Measurements from ENCODE around the gene PXMP2.
"Not testable (repeated sequence)": the region's sequence is repeated elsewhere in the genome, so short reads cannot be mapped to it uniquely, and the experiment has no call there.

The PXMP2 gene

DNA sequence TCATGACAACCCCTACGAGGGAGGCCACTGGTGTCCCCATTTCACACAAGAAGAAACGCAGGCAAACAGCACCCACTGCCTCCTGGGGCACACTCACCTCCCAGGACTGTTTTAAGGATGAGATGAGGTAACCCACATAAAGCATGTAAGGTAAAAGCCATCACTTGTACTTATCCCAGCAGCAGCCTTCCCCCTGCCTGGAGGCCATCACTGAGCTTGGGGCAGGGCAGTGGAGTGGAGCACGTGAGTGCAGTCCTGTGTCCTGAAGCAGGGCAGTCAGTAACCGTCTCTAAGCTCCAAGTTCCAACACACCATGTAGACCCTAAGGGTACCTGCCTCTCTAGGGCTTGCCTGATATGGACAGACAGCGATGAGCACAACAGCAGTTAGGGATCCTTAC is 2.0 kb upstream of the PXMP2 start:
- TF ChIP-seq, protein P1, sequence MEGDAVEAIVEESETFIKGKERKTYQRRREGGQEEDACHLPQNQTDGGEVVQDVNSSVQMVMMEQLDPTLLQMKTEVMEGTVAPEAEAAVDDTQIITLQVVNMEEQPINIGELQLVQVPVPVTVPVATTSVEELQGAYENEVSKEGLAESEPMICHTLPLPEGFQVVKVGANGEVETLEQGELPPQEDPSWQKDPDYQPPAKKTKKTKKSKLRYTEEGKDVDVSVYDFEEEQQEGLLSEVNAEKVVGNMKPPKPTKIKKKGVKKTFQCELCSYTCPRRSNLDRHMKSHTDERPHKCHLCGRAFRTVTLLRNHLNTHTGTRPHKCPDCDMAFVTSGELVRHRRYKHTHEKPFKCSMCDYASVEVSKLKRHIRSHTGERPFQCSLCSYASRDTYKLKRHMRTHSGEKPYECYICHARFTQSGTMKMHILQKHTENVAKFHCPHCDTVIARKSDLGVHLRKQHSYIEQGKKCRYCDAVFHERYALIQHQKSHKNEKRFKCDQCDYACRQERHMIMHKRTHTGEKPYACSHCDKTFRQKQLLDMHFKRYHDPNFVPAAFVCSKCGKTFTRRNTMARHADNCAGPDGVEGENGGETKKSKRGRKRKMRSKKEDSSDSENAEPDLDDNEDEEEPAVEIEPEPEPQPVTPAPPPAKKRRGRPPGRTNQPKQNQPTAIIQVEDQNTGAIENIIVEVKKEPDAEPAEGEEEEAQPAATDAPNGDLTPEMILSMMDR (IDR thresholded peaks at IDR 0.05; ENCODE audit: insufficient read depth, low read length, missing control alignments), result no peak
- POLR2A ChIA-PET, result no interaction called here
- DNase-seq (ENCODE audit: low read depth, low spot score), result no peak
- CTCF ChIA-PET, result no interaction called here
- H3K4me3 ChIP-seq (ENCODE audit: low read depth, low read length), result no peak overlapping the region

DNA sequence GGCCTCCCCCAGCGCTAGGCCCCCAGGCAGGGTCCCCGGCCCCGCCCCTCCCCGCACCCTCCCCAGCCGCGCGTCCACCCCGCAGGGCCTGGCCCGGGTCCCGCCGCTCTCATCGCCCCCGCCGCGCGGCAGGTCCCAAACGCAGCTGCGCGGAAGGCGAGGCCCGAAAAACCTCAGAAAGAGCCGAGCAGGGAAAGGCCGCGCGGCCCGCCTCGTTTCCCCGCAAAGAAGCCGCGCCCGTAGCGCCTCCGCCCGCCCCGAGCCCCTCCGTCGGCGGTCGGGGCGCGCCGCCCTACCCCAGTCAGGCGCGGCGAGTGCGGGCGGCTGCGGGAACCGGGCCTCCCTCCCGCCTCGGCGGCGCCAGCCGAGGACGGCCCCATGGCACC is 569 bp upstream of the PXMP2 start:
- DNase-seq (ENCODE audit: low read depth, low spot score), result no peak
- peak overlapping the region; percentile 61 for H3K4me3 ChIP-seq (ENCODE audit: low read depth, low read length)
- ChIA-PET POLR2A (no interaction called here), CTCF (no interaction called here)
- TF ChIP-seq, protein P1 (IDR thresholded peaks at IDR 0.05; ENCODE audit: insufficient read depth, low read length, missing control alignments), result no peak

DNA sequence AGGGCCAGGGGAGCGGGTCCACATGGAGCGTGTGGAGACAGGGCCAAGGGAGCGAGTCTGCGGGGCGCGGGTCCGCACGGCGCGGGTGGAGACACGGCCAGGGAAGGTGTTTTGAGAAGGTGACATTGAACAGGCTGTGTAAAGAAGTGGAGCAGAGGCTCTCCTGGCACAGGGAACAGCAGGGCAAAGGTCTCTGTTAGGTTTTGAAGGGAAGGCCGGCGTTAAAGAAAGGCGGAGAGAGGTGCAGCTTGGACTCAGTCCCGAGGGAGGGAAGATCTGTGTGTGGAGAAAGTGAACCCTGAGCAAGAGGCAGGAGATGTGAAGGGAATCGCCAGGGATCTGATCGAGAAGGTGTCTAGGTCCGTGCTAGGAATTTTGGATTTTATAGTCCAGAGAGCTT is 1.8 kb downstream of the PXMP2 start:
- peak overlapping the region; percentile 20 for H3K4me3 ChIP-seq (ENCODE audit: low read depth, low read length)
- no peak for DNase-seq (ENCODE audit: low read depth, low spot score)
- ChIA-PET POLR2A (no interaction called here), CTCF (no interaction called here)
- TF ChIP-seq, protein P1 (IDR thresholded peaks at IDR 0.05; ENCODE audit: insufficient read depth, low read length, missing control alignments), result no peak

DNA sequence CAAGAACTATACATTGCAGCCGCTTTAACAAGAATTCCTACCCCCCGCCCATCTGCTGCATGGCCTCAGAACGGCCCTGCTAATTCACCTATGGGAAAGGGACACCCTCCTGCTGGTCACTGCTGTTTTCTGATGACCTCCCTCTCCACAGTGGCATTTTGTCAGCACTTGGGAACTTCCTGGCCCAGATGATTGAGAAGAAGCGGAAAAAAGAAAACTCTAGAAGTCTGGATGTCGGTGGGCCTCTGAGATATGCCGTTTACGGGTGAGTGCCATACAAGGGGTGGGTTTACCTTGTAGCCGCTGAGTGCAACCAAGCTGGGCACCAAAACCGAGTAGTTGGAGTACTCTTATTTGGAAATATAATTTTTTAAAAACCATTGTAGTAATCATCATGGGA is 2.7 kb downstream of the PXMP2 start:
- H3K4me3 ChIP-seq (ENCODE audit: low read depth, low read length), result no peak overlapping the region
- CTCF ChIA-PET, result no interaction called here
- DNase-seq (ENCODE audit: low read depth, low spot score), result no peak
- TF ChIP-seq, protein P1 (IDR thresholded peaks at IDR 0.05; ENCODE audit: insufficient read depth, low read length, missing control alignments), result no peak
- POLR2A ChIA-PET, result no interaction called here

DNA sequence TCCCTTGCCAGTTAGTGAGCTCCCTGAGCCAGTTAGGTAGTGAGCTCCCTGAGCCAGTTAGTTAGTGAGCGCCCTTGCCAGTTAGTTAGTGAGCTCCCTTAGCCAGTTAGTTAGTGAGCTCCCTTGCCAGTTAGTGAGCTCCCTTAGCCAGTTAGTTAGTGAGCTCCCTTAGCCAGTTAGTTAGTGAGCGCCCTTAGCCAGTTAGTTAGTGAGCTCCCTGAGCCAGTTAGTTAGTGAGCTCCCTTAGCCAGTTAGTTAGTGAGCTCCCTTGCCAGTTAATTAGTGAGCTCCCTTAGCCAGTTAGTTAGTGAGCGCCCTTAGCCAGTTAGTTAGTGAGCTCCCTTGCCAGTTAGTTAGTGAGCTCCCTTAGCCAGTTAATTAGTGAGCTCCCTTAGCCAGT is 4.6 kb downstream of the PXMP2 start:
- H3K4me3 ChIP-seq (ENCODE audit: low read depth, low read length); POLR2A ChIA-PET; CTCF ChIA-PET; DNase-seq (ENCODE audit: low read depth, low spot score): not testable (repeated sequence)

DNA sequence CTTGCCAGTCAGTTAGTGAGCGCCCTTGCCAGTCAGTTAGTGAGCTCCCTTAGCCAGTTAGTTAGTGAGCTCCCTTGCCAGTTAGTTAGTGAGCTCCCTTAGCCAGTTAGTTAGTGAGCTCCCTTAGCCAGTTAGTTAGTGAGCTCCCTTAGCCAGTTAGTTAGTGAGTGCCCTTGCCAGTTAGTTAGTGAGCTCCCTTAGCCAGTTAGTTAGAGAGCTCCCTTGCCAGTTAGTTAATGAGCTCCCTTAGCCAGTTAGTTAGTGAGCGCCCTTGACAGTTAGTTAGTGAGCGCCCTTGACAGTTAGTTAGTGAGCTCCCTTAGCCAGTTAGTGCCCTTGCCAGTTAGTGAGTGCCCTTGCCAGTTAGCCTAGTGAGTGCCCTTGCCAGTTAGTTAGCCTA is 7.5 kb downstream of the PXMP2 start:
- CTCF ChIA-PET; H3K4me3 ChIP-seq (ENCODE audit: low read depth, low read length); POLR2A ChIA-PET; DNase-seq (ENCODE audit: low read depth, low spot score): not testable (repeated sequence)

DNA sequence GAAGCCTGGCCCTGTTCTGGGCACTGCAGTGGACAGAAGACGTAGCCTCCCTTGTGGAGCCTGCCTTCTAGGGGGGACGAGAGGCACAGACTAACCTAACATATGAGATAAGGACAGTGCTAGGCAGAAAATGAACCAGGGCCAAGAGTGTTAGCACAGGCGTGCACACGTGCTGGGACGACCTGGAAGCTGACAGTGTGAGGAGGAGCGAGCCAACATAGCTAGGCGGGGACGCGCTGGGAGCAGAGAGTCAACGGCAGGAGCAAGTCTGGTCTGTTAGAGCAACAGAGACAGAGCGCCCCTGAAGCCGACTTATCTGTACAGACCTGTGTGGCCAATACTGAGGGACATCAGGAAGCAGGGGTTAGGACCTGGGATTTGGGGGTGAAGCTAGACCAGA is 8.0 kb downstream of the PXMP2 start:
- DNase-seq (ENCODE audit: low read depth, low spot score), result no peak
- CTCF ChIA-PET, result no interaction called here
- POLR2A ChIA-PET, result no interaction called here
- TF ChIP-seq, protein P1 (IDR thresholded peaks at IDR 0.05; ENCODE audit: insufficient read depth, low read length, missing control alignments), result no peak
- H3K4me3 ChIP-seq (ENCODE audit: low read depth, low read length), result no peak overlapping the region

DNA sequence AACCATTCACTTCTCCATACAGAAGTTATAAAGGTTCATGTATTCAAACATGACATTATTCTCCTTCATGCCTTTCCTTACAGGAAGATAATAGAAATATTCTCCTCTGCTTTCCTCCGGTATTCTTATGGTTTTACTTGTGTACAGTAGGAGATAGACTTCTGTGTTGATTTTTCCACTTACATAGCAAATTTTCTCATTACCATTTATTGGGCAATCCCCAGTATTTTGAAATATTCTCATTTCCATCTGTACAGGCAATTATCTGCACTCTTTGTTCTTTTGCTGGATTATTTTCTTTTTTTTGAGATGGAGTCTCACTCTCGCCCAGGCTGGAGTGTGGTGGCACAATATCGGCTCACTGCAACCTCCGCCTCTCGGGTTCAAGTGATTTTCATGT is 11.0 kb downstream of the PXMP2 start:
- TF ChIP-seq, protein P1 (IDR thresholded peaks at IDR 0.05; ENCODE audit: insufficient read depth, low read length, missing control alignments), result no peak
- ChIA-PET POLR2A (no interaction called here), CTCF (no interaction called here)
- DNase-seq (ENCODE audit: low read depth, low spot score), result no peak
- H3K4me3 ChIP-seq (ENCODE audit: low read depth, low read length), result no peak overlapping the region
